ENCODE measurements around the gene ATP8B4. TPM values are rescaled to one million over a fixed set of nuclear protein-coding genes. Genes with fewer than 3 reads are reported as not detected.

The ATP8B4 gene
- polyA plus RNA-seq, 1 of the 3 experiments (the other 2 are of a cell fraction) = 0.03 TPM

- no peak for TF ChIP-seq NRF1 (IDR thresholded peaks at IDR 0.05; ENCODE audit: low read depth, low read length)
- TF ChIP-seq FOXM1 (IDR thresholded peaks at IDR 0.05; ENCODE audit: low read depth) = peak; percentile 59; the same call in 1 of the 2 replicates
- TF ChIP-seq RXRA (IDR thresholded peaks at IDR 0.05; ENCODE audit: borderline replicate concordance, low read depth) = peak; percentile 48; the same call in 1 of the 2 replicates
- TF ChIP-seq EZH2phosphoT487 (IDR thresholded peaks at IDR 0.05; ENCODE audit: borderline replicate concordance, low read depth) = no peak
- TF ChIP-seq, protein P1, sequence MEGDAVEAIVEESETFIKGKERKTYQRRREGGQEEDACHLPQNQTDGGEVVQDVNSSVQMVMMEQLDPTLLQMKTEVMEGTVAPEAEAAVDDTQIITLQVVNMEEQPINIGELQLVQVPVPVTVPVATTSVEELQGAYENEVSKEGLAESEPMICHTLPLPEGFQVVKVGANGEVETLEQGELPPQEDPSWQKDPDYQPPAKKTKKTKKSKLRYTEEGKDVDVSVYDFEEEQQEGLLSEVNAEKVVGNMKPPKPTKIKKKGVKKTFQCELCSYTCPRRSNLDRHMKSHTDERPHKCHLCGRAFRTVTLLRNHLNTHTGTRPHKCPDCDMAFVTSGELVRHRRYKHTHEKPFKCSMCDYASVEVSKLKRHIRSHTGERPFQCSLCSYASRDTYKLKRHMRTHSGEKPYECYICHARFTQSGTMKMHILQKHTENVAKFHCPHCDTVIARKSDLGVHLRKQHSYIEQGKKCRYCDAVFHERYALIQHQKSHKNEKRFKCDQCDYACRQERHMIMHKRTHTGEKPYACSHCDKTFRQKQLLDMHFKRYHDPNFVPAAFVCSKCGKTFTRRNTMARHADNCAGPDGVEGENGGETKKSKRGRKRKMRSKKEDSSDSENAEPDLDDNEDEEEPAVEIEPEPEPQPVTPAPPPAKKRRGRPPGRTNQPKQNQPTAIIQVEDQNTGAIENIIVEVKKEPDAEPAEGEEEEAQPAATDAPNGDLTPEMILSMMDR (IDR thresholded peaks at IDR 0.05) = no peak
- peak; percentile 49; the same call in 1 of the 2 replicates for TF ChIP-seq MEF2A (IDR thresholded peaks at IDR 0.05; ENCODE audit: borderline replicate concordance, low read depth)
- TF ChIP-seq, protein P2, sequence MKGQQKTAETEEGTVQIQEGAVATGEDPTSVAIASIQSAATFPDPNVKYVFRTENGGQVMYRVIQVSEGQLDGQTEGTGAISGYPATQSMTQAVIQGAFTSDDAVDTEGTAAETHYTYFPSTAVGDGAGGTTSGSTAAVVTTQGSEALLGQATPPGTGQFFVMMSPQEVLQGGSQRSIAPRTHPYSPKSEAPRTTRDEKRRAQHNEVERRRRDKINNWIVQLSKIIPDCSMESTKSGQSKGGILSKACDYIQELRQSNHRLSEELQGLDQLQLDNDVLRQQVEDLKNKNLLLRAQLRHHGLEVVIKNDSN (IDR thresholded peaks at IDR 0.05; ENCODE audit: borderline replicate concordance, low read depth) = no peak
- TF ChIP-seq JUND (IDR thresholded peaks at IDR 0.05) = peak; percentile 92
- TF ChIP-seq TEAD4 (IDR thresholded peaks at IDR 0.05; ENCODE audit: borderline replicate concordance, insufficient read depth) = peak; percentile 82; the same call in 1 of the 2 replicates
- TF ChIP-seq, protein P3, sequence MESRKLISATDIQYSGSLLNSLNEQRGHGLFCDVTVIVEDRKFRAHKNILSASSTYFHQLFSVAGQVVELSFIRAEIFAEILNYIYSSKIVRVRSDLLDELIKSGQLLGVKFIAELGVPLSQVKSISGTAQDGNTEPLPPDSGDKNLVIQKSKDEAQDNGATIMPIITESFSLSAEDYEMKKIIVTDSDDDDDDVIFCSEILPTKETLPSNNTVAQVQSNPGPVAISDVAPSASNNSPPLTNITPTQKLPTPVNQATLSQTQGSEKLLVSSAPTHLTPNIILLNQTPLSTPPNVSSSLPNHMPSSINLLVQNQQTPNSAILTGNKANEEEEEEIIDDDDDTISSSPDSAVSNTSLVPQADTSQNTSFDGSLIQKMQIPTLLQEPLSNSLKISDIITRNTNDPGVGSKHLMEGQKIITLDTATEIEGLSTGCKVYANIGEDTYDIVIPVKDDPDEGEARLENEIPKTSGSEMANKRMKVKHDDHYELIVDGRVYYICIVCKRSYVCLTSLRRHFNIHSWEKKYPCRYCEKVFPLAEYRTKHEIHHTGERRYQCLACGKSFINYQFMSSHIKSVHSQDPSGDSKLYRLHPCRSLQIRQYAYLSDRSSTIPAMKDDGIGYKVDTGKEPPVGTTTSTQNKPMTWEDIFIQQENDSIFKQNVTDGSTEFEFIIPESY (IDR thresholded peaks at IDR 0.05; ENCODE audit: borderline replicate concordance, low read depth) = 0 out of 2 replicates have a peak, but pooled peaks have one; percentile 39
- TF ChIP-seq NFIC (IDR thresholded peaks at IDR 0.05; ENCODE audit: borderline replicate concordance) = peak; percentile 36; the same call in 1 of the 2 replicates
- peak; percentile 47; the same call in 1 of the 2 replicates for TF ChIP-seq FOSL2 (IDR thresholded peaks at IDR 0.05; ENCODE audit: borderline replicate concordance, low read depth)
- TF ChIP-seq TCF12 (IDR thresholded peaks at IDR 0.05) = peak; percentile 83
- TF ChIP-seq, protein P4, sequence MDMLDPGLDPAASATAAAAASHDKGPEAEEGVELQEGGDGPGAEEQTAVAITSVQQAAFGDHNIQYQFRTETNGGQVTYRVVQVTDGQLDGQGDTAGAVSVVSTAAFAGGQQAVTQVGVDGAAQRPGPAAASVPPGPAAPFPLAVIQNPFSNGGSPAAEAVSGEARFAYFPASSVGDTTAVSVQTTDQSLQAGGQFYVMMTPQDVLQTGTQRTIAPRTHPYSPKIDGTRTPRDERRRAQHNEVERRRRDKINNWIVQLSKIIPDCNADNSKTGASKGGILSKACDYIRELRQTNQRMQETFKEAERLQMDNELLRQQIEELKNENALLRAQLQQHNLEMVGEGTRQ (IDR thresholded peaks at IDR 0.05; ENCODE audit: borderline replicate concordance, low read depth, low read length) = no peak
- TF ChIP-seq EP300 (IDR thresholded peaks at IDR 0.05; ENCODE audit: borderline replicate concordance in 1 of 2, low read depth in 1 of 2, low read length in 1 of 2) = peak in 1 of 2 experiments; percentile 91; a peak in 2 of 4 replicates
- TF ChIP-seq, protein P5, sequence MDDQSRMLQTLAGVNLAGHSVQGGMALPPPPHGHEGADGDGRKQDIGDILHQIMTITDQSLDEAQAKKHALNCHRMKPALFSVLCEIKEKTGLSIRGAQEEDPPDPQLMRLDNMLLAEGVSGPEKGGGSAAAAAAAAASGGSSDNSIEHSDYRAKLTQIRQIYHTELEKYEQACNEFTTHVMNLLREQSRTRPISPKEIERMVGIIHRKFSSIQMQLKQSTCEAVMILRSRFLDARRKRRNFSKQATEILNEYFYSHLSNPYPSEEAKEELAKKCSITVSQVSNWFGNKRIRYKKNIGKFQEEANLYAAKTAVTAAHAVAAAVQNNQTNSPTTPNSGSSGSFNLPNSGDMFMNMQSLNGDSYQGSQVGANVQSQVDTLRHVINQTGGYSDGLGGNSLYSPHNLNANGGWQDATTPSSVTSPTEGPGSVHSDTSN (IDR thresholded peaks at IDR 0.05) = peak; percentile 94
- peak overlapping the region; percentile 16; the same call in 1 of the 2 replicates for H3K9ac ChIP-seq
- no peak overlapping the region for H2AFZ ChIP-seq (ENCODE audit: low read depth)
- H3K79me2 ChIP-seq (ENCODE audit: insufficient read depth) = no peaks in the 10 kb centered on the region
- no peak for DNase-seq
- ChIA-PET POLR2A (no interaction called here), CTCF (interaction anchor here (0.9 to 1.5 kb wide), 2 partner anchors 13 to 21 kb away, joined by 3 to 6 read pairs; no protein-coding TSS in a partner anchor)
- H3K4me2 ChIP-seq = peak overlapping the region; percentile 48; the same call in 1 of the 2 replicates
- peaks cover 17% of the 10 kb centered on the region for H3F3A ChIP-seq (replicated peaks; ENCODE audit: insufficient read depth)
- H3K27ac ChIP-seq (ENCODE audit: low read depth in 2 of 2, low read length in 1 of 2) = peak overlapping the region in 1 of 2 experiments; percentile 78; a peak in 2 of 4 replicates
- H3K9me3 ChIP-seq = no peaks in the 10 kb centered on the region
- H3K27me3 ChIP-seq (ENCODE audit: insufficient read depth) = no peaks in the 10 kb centered on the region
- H4K20me1 ChIP-seq (ENCODE audit: insufficient read depth) = no peaks in the 10 kb centered on the region
- no peaks in the 10 kb centered on the region; a peak in 1 of 4 replicates for H3K4me1 ChIP-seq (ENCODE audit: control insufficient read depth in 1 of 2, insufficient read depth in 2 of 2, low read depth in 1 of 2, low read length in 1 of 2)
- H3K4me3 ChIP-seq (ENCODE audit: low read depth in 2 of 2, low read length in 1 of 2) = 0 out of 4 replicates have a peak overlapping the region, but pooled peaks of 1 of the 2 experiments have one; percentile 5
- no peaks in the 10 kb centered on the region for H3K36me3 ChIP-seq (replicated peaks in 1 of 2; ENCODE audit: control insufficient read depth in 1 of 2, insufficient read depth in 2 of 2, low read length in 1 of 2)
- H3K9me2 ChIP-seq = no peaks in the 10 kb centered on the region
- 0% methylated on average over 1 of the region's 1 CpG for WGBS (ENCODE audit: low lambda C conversion rate)
Observed at GRCh38 chr15:50166216-50166615, 47.2 kb upstream of the ATP8B4 start.

All from SK-N-SH (cell line).